HepG2 (cell line): ENCODE results near the gene MGAT2. TPM values are rescaled to one million over a fixed set of nuclear protein-coding genes. Genes with fewer than 3 reads are reported as not detected.

Experiments
- ATAD3A ChIP-seq: sonication (generic); formaldehyde crosslinking; IDR thresholded peaks from 2 replicates; pipeline ENCODE4 v1.4.0; 2020; ENCODE audit warnings: missing genetic modification reagents
- FOXJ3 ChIP-seq: sonication (generic); formaldehyde crosslinking; IDR thresholded peaks from 2 replicates; pipeline ENCODE4 v1.4.0; 2020; ENCODE audit warnings: missing genetic modification reagents, mild to moderate bottlenecking, borderline replicate concordance
- KDM3A ChIP-seq: IDR thresholded peaks from 2 replicates; pipeline ENCODE4 v1.6.1; 2018; ENCODE audit warnings: low read depth, missing compliant biosample characterization
- KDM5A ChIP-seq: fragments of 200-600 bp; sonication (generic); IDR thresholded peaks from 2 replicates; pipeline ENCODE4 v1.7.0; 2018; ENCODE audit warnings: antibody characterized with exemption, mild to moderate bottlenecking, low read length, borderline replicate concordance
- RFX1 ChIP-seq: fragments of 450-650 bp; IDR thresholded peaks from 2 replicates; pipeline ENCODE4 v1.6.1; 2017
- ZNF331 ChIP-seq: sonication (generic); formaldehyde crosslinking; IDR thresholded peaks from 2 replicates; pipeline ENCODE4 v1.4.0; 2020; ENCODE audit warnings: missing genetic modification reagents
- polyA plus RNA-seq, 8 experiments: library from polyadenylated mRNA; depleted of rRNA in 3 of 8; stranded (reverse) in 7 of 8; unstranded in 1 of 8; fragments of >200 nt; fragmentation: Illumina TruSeq in 4 of 8; extraction: Trizol in 4 of 8; gene quantifications; 2 replicates each; pipeline versions ENCODE4 v1.2.1 to v1.2.3, GENCODE V29; 2011 to 2016; ENCODE audit warnings: low read depth in 4 of 8, missing spikeins in 1 of 8, mixed read lengths in 1 of 8; ENCODE audit not compliant: insufficient read depth in 1 of 8
- total RNA-seq, 5 experiments: library from RNA; depleted of rRNA; stranded (reverse); fragments of >200 nt; fragmentation: Illumina TruSeq; extraction: Trizol; gene quantifications; 2 replicates each; pipeline ENCODE4 v1.2.3, GENCODE V29; 2016; ENCODE audit warnings: low read depth in 1 of 5
- TF ChIP-seq, protein P1 (sequence below): sonication (generic); formaldehyde crosslinking; IDR thresholded peaks from 2 replicates; pipeline ENCODE4; 2020; ENCODE audit warnings: missing genetic modification reagents, mild to moderate bottlenecking, borderline replicate concordance
- TF ChIP-seq, protein P2 (sequence below): sonication (generic); formaldehyde crosslinking; IDR thresholded peaks from 2 replicates; pipeline ENCODE4 v1.9.0; 2022; ENCODE audit warnings: low read depth, missing genetic modification reagents
- TF ChIP-seq, protein P3 (sequence below): sonication (generic); formaldehyde crosslinking; IDR thresholded peaks from 2 replicates; pipeline ENCODE4 v1.5.0; 2020; ENCODE audit warnings: mild to moderate bottlenecking, missing genetic modification reagents
- TF ChIP-seq, protein P4 (sequence below): sonication (generic); formaldehyde crosslinking; IDR thresholded peaks from 2 replicates; pipeline ENCODE4 v1.5.1; 2020; ENCODE audit warnings: missing genetic modification reagents, mild to moderate bottlenecking, borderline replicate concordance
- TF ChIP-seq, protein P5 (sequence below): sonication (generic); formaldehyde crosslinking; IDR thresholded peaks from 2 replicates; pipeline ENCODE4 v1.5.1; 2020; ENCODE audit warnings: mild to moderate bottlenecking, missing genetic modification reagents, moderate library complexity
- TF ChIP-seq, protein P6 (sequence below): IDR thresholded peaks from 2 replicates; pipeline ENCODE4 v1.6.1; 2012; ENCODE audit warnings: low read depth, low read length, improper control_type of control experiment

MGAT2 gene
- total and polyA plus RNA-seq, 2 of the 13 experiments (the other 11 are each of a cell fraction or from before 2014, with no cell fraction given), result 12.9 to 51.9 TPM

DNA sequence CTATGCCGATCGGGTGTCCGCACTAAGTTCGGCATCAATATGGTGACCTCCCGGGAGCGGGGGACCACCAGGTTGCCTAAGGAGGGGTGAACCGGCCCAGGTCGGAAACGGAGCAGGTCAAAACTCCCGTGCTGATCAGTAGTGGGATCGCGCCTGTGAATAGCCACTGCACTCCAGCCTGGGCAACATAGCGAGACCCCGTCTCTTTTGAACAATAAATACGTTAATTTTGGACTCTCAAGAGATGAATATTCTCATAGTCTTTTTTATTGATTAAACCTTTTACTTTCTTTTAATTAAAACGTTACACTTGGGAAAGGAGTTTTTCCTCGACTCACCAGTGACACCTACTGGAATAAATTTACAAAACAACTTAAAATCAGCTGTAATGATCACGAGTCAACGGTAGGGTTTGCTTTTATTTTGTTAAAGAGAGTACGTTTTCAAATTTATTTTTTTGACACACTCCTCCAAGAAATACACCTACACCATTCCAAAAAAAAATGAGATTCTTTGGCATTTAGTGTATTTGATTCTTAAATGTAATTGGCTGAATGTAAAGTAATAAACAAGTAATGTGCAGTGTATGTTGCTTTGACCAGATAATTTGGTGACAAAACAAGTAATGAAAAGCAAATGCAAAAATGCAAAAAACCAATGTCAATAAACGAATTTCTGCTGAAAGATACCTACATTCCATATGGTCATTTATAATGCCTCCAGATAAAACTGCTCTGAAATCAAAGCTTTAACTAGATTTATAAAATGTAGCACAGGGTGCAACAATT lies 33.7 kb upstream of the MGAT2 start (continued):
- TF ChIP-seq, protein P1, sequence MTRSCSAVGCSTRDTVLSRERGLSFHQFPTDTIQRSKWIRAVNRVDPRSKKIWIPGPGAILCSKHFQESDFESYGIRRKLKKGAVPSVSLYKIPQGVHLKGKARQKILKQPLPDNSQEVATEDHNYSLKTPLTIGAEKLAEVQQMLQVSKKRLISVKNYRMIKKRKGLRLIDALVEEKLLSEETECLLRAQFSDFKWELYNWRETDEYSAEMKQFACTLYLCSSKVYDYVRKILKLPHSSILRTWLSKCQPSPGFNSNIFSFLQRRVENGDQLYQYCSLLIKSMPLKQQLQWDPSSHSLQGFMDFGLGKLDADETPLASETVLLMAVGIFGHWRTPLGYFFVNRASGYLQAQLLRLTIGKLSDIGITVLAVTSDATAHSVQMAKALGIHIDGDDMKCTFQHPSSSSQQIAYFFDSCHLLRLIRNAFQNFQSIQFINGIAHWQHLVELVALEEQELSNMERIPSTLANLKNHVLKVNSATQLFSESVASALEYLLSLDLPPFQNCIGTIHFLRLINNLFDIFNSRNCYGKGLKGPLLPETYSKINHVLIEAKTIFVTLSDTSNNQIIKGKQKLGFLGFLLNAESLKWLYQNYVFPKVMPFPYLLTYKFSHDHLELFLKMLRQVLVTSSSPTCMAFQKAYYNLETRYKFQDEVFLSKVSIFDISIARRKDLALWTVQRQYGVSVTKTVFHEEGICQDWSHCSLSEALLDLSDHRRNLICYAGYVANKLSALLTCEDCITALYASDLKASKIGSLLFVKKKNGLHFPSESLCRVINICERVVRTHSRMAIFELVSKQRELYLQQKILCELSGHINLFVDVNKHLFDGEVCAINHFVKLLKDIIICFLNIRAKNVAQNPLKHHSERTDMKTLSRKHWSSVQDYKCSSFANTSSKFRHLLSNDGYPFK (CRISPR knock-in tag), result no peak
- peak; percentile 7; the same call in 1 of the 2 replicates for TF ChIP-seq ZNF331 (CRISPR knock-in tag)
- TF ChIP-seq, protein P2, sequence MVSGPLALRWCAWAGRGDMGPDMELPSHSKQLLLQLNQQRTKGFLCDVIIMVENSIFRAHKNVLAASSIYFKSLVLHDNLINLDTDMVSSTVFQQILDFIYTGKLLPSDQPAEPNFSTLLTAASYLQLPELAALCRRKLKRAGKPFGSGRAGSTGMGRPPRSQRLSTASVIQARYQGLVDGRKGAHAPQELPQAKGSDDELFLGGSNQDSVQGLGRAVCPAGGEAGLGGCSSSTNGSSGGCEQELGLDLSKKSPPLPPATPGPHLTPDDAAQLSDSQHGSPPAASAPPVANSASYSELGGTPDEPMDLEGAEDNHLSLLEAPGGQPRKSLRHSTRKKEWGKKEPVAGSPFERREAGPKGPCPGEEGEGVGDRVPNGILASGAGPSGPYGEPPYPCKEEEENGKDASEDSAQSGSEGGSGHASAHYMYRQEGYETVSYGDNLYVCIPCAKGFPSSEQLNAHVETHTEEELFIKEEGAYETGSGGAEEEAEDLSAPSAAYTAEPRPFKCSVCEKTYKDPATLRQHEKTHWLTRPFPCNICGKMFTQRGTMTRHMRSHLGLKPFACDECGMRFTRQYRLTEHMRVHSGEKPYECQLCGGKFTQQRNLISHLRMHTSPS, result no peak
- TF ChIP-seq, protein P3, sequence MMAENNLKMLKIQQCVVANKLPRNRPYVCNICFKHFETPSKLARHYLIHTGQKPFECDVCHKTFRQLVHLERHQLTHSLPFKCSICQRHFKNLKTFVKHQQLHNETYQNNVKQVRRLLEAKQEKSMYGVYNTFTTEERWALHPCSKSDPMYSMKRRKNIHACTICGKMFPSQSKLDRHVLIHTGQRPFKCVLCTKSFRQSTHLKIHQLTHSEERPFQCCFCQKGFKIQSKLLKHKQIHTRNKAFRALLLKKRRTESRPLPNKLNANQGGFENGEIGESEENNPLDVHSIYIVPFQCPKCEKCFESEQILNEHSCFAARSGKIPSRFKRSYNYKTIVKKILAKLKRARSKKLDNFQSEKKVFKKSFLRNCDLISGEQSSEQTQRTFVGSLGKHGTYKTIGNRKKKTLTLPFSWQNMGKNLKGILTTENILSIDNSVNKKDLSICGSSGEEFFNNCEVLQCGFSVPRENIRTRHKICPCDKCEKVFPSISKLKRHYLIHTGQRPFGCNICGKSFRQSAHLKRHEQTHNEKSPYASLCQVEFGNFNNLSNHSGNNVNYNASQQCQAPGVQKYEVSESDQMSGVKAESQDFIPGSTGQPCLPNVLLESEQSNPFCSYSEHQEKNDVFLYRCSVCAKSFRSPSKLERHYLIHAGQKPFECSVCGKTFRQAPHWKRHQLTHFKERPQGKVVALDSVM (CRISPR knock-in tag), result peak; percentile 95
- TF ChIP-seq, protein P4, sequence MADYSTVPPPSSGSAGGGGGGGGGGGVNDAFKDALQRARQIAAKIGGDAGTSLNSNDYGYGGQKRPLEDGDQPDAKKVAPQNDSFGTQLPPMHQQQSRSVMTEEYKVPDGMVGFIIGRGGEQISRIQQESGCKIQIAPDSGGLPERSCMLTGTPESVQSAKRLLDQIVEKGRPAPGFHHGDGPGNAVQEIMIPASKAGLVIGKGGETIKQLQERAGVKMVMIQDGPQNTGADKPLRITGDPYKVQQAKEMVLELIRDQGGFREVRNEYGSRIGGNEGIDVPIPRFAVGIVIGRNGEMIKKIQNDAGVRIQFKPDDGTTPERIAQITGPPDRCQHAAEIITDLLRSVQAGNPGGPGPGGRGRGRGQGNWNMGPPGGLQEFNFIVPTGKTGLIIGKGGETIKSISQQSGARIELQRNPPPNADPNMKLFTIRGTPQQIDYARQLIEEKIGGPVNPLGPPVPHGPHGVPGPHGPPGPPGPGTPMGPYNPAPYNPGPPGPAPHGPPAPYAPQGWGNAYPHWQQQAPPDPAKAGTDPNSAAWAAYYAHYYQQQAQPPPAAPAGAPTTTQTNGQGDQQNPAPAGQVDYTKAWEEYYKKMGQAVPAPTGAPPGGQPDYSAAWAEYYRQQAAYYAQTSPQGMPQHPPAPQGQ, result no peak
- TF ChIP-seq, protein P5, sequence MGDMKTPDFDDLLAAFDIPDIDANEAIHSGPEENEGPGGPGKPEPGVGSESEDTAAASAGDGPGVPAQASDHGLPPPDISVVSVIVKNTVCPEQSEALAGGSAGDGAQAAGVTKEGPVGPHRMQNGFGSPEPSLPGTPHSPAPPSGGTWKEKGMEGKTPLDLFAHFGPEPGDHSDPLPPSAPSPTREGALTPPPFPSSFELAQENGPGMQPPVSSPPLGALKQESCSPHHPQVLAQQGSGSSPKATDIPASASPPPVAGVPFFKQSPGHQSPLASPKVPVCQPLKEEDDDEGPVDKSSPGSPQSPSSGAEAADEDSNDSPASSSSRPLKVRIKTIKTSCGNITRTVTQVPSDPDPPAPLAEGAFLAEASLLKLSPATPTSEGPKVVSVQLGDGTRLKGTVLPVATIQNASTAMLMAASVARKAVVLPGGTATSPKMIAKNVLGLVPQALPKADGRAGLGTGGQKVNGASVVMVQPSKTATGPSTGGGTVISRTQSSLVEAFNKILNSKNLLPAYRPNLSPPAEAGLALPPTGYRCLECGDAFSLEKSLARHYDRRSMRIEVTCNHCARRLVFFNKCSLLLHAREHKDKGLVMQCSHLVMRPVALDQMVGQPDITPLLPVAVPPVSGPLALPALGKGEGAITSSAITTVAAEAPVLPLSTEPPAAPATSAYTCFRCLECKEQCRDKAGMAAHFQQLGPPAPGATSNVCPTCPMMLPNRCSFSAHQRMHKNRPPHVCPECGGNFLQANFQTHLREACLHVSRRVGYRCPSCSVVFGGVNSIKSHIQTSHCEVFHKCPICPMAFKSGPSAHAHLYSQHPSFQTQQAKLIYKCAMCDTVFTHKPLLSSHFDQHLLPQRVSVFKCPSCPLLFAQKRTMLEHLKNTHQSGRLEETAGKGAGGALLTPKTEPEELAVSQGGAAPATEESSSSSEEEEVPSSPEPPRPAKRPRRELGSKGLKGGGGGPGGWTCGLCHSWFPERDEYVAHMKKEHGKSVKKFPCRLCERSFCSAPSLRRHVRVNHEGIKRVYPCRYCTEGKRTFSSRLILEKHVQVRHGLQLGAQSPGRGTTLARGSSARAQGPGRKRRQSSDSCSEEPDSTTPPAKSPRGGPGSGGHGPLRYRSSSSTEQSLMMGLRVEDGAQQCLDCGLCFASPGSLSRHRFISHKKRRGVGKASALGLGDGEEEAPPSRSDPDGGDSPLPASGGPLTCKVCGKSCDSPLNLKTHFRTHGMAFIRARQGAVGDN (CRISPR knock-in tag), result no peak
- TF ChIP-seq, protein P6, sequence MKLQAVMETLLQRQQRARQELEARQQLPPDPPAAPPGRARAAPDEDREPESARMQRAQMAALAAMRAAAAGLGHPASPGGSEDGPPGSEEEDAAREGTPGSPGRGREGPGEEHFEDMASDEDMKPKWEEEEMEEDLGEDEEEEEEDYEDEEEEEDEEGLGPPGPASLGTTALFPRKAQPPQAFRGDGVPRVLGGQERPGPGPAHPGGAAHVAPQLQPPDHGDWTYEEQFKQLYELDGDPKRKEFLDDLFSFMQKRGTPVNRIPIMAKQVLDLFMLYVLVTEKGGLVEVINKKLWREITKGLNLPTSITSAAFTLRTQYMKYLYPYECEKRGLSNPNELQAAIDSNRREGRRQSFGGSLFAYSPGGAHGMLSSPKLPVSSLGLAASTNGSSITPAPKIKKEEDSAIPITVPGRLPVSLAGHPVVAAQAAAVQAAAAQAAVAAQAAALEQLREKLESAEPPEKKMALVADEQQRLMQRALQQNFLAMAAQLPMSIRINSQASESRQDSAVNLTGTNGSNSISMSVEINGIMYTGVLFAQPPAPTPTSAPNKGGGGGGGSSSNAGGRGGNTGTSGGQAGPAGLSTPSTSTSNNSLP, result peak; percentile 70
- TF ChIP-seq FOXJ3 (CRISPR knock-in tag), result 0 out of 2 replicates have a peak, but pooled peaks have one; percentile 33
- TF ChIP-seq RFX1, result no peak
- TF ChIP-seq KDM3A (CRISPR knock-in tag), result 0 out of 2 replicates have a peak, but pooled peaks have one; percentile 17
- no peak for TF ChIP-seq KDM5A
- TF ChIP-seq ATAD3A, result no peak
